GM18505 (cell line): ENCODE results near the gene HGFAC.

Source experiments
- ATAC-seq: cut with Tn5 transposase; IDR thresholded peaks from one replicate; pipeline ENCODE4 v1.9.1; 2021; ENCODE audit not compliant: unreplicated experiment
- POLR2A ChIP-seq: IDR thresholded peaks from 4 replicates; pipeline ENCODE4 v1.6.1; 2011; ENCODE audit warnings: borderline replicate concordance; ENCODE audit not compliant: insufficient read depth, insufficient read length; ENCODE audit errors: extremely low read depth

HGFAC gene

DNA sequence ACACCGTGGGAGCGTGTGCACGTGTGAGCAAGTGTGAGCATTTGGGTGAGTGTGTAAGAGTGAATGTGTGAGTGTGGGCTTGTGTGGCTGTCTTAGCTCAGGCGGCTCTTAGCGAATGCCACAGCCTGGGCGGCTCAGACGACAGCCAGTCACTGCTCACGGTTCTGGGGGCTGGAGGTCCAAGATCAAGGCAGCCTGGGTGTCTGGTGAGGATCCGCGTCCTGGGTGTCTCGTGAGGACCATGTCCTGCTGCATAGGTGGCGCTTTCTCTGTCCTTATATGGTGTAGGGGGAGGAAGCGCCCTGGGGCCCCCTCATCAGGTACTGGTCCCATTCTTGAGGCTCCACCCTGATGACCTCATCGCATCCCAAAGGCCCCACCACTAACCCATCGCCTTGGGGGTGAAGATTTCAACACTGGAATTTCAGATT, 25.8 kb downstream of the HGFAC start:
- TF ChIP-seq POLR2A, result no peak

DNA sequence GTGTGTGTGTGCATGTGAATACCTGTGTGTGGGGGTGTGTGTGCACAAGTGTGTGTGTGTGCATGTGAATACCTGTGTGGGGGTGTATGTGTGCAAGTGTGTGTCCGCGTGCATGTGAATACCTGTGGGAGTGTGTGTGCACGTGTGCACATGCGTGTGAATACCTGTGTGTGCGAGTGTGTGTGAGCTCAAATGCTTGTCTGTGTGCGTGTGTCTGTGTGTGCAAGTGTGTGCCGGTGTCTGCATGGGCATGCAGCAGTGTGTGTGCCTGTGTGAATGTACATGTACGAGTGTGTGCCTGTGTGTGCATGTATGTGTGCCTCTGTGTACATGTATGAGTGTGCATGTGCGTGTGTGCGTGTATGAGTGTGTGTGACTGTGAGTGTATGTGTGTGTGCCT, 26.4 kb downstream of the HGFAC start:
- no peak for ATAC-seq
- TF ChIP-seq POLR2A, result no peak

More for the DNA sequence above, 25.8 kb downstream of the HGFAC start:
- no peak for ATAC-seq

DNA sequence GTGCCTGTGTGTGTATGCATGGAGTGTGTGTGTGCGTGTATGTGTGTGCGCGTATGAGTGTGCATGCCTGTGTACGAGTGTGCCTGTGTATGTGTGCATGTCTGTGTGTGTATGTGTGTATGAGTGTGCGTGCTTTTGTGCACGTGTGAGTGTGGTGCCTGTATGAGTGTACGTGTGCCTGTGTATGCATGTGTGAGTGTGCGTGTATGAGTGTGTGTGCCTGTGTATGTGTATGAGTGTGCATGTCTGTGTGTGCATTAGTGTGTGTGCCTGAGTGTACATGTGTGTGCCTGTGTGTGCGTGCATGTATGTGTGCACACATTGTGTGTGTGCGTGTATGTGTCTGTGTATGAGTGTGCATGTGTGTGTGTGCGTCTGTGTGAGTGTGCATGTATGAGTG, 27.0 kb downstream of the HGFAC start:
- no peak for ATAC-seq

DNA sequence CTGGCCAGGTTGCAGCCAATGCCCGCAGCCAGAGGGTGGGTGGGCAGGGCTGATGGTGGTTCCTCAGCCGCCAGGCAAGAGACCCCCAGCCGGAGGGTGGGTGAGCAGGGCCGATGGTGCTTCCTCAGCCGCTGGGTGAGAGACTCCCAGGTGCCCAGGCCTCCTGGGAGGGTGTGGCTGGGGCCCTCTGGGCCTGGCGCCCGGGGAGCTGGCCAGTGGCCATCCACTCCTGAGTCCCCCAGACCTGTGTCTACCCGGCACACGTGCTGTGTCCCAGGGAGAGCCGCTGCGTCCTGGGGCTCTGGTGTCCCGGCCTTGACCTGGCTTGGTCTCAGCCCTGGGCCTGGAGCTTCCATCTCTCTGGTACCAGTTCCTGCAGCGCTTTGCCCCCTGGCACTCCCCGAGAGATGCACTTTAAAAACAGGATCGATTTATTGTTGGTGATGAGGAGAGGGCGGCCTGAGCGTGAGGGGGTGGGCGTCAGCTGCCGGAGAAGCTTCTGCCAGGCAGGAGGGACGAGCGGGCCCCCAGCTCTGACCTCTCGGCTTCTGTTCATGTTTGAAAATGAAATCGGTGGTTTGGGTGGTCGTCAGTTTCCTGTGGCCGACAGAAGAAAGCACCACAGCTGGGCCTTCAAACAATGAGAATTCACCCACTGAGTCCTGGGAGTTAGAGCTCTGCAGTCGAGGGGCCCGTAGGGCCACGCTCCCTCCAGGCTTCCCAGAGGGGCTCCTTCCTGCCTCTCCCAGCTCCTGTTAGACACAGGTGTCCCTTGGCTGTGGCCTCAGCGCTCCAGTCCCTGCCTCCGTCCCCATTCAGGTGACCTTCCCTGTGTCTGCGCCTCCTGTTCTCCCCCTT, 27.8 kb downstream of the HGFAC start:
- TF ChIP-seq POLR2A, result no peak
- ATAC-seq, result no peak

More for the DNA sequence above, 27.0 kb downstream of the HGFAC start:
- no peak for TF ChIP-seq POLR2A

DNA sequence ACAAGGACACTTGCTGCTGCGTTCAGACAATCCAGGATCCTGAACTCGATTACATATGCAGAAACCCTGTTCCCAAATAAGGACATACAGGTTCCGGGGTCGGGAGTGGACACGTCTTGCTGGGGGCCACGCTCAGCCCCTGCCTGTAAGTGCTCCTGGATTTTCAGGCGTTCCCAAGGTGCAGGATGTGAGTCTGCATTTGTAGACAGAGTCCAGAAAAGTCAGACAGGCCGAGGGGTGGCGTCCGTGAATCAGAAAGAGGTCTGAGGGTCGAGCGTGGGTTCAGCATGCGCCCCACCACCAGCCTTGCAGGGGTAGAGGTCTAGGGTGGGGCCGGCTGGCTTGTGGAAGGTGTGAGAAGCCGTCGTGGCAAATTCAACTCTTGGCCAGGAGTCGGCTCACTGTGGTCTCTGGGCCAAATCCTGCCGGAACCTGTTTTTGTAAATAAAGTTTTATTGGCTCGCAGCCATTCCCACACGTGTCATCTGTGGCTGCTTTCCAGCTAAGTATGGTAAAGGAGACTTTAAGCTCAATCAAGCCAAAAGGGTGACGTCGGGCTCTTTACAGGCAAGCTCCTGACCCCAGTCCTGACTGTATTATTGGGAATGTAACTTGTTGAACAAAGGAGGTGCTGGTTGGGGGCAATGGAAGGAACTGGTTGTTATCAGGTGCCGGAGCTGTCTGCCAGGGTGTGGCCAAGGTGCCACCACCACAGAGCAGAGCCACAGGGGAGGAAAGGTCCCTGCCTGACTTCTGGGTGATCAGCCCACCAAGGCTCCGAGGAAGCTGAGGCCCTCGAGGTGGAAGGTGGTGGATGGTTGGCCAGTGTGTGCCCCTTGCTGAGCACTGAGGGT, 28.7 kb downstream of the HGFAC start:
- no peak for TF ChIP-seq POLR2A
- no peak for ATAC-seq

DNA sequence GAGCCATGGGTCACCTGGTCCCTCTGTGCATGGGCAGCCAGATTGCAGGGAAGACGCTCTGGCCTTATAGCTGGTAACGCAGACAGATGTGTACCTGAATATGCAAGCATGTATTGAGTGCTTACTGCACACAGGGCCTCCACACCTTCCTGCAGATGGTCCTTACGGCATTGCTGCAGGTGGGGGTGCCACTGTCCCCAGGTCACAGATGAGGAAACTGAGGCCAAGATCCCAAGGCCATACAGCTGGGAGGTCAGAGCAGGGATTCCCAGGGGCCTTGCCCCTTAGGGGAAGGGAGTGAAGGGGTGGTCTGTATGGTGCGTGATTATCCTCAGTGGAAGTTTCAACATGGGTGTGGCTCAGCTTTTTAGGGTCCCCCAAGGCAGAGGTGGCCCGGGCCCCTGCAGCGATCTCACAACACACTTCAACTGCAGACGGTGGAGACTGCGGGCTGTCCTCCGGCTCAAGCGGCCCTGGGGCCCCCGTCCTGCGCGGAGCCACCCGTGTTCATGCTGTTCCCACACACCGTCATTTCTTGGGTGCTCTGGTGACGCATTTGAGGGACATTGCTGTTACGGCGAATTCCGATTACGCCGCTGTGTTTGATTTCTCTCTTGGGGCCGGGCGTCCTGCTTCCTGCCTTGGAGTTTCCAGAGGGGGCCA, 29.5 kb downstream of the HGFAC start:
- ATAC-seq, result no peak
- no peak for TF ChIP-seq POLR2A

DNA sequence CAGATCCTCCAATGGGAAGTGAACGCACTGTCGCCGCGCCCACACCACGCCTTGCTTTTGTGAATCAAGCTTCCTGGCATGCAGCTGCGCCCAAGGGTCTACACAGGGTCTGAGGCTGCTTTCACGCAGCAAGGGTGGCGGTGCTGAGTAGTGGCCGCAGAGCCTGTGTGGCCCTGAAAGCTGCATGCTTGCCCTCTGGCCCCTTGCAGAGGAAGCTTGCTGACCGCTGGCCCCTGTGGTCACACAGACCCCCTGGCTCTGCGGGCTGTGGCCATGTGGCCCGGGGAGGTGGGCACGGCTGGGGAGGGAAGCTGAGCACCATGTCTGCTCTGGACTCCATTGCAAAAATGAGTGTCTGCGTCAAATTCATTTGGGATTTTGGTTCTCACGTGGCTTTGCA, 30.1 kb downstream of the HGFAC start:
- no peak for TF ChIP-seq POLR2A
- no peak for ATAC-seq

DNA sequence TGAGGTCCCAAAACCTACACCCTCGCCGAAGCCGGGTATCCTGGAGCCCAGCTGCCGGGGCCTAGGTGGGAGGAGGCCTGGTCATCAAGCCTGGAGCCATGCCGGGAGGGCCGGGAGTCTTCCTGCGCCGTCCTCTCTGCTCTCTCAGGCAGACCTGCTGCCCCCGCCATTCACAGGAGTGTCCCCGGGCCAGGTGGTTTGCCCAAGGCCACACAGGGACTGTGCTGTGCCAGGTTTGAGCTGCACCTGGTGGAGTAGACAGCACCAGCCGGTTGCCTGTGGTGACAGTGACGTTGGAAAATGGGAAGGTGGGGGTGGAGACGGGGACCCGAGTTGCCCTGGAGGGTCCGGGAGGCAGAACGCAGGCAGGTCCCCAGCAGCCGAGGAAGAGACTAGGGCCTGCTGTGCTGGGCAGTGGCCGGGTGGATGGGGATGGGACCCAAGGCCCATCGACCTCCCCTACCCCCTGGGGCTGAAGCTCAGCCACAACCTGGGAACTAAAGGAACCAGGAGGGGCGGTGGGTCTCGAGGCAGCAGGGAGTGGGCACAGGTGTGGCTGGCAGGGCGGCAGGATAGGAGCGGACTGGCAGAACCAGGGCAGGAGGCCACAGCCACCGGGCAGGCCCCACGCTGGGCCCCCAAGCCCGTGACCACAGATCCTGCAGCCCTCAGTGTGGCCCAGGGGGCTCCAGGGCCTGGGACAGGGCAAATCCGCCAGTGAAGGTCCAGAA, 30.8 kb downstream of the HGFAC start:
- ATAC-seq, result no peak
- no peak for TF ChIP-seq POLR2A

DNA sequence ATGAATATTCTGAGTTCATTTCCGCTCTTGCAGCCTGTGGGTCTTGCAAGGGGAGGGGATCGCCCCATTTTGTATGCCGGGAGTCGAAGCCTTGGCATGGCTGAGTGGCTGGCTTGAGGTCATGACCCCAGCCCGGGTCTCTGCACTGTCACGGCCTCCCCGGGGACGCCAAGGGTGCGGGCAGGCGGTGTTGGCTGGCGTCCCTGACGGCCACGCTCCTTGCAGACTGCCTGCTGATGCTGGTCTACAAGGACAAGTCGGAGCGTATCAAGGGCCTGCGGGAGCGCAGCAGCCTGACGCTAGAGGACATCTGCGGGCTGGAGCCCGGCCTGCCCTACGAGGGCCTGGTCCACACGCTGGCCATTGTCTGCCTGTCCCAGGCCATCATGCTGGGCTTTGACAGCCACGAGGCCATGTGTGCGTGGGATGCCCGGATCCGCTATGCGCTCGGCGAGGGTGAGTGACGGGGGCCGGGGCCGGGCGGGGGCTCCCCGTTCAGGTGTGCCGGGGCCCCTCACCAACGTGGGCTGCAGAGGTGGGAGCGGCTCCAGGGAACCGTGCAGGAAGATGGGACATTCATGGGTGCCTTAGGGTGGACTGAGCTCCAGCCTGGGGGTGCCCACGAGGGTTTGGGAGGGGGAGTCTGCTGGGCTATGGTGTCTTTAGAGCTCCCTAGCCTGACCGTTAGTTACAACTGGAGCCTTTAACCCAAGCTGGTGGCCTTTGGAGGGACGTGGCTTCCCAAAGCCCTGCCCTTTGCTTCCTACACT, 31.6 kb downstream of the HGFAC start:
- no peak for ATAC-seq
- no peak for TF ChIP-seq POLR2A

DNA sequence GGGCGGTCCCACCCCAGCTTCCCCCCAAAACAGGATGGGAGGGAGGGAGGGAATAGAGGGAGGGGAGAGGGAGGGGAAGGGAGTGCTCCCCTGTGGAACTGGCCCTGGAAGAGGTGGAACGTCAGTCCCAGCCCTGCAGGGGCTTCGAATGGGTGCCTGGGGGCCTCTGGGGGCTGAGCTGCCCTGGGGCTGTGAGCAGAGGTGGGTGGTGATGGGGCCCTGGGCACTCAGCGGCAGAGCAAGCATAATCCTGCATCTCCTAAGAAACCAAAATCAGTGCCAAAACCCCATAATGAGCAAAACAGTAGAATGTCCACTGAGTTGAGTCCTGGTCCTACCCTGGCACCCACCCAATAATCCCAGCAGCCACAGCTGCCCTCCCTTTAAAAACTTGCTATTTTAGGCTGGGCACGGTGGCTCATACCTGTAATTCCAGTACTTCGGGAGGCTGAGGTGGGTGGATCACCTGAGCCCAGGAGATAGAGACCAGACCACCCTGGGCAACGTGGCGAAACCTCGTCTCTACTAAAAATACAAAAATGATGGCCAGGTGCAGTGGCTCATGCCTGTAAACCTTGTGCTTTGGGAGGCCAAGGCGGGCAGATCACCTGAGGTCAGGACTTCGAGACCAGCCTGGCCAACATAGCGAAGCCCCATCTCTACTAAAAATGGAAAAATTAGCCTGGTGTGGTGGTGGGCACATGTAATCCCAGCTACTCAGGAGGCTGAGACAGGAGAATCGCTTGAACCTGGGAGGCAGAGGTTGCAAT, 32.4 kb downstream of the HGFAC start:
- TF ChIP-seq POLR2A, result no peak
- no peak for ATAC-seq

DNA sequence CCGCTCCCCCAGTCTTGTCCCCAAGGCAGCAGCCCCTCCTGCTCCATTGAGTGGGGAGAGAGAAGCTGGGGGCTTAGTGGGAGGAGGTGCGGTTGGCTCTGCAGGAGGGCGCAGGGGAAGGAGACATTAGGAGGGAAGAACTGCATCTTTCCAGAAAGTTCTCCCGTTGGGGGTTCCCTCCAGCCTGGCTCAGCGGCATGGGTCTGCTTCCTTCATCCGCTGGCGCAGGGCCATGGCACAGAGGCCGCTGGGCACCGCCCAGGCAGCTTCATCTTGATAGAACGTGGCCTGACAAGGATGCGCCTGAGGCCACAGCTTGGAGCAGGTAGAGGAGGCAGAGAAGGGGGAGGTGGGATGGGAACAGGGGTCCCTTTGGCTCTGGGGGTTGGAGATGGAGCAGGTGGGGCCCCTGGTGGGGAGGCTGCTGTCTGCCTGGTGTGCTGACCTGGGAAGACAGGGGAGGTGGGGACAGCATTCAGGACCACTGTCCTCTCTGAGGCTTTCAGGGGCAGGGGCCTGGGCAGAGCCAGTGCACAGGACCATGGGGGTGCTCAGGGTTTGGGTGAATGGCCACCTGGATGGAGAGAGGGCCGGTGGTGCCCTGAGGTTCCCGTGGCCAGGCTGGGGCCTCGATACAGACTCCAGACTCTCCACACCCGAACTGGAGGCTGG, 33.4 kb downstream of the HGFAC start:
- no peak for TF ChIP-seq POLR2A
- no peak for ATAC-seq
